GM10248 (cell line): ENCODE data around the gene EIF4G3.

Source experiments
- CTCF ChIA-PET: fragments of 300-600 bp; sonication (Branson Sonifier 250); formaldehyde crosslinking; extraction: SDS; loops from one replicate; lab custom pipeline; 2021; ENCODE audit warnings: antibody characterized with exemption; lab: Yijun Ruan, JAX
- POLR2A ChIA-PET: fragments of 350-650 bp; sonication (Branson Sonifier 250); formaldehyde crosslinking; extraction: SDS; loops from one replicate; lab custom pipeline; 2020; ENCODE audit warnings: antibody characterized with exemption; lab: Yijun Ruan, JAX
- DNase-seq: peaks from one replicate; pipeline ENCODE4 v3.0.0; 2012; ENCODE audit errors: extremely low spot score
- CTCF ChIP-seq: IDR thresholded peaks from 2 replicates; pipeline ENCODE4 v1.5.1; 2012; ENCODE audit warnings: mild to moderate bottlenecking, low read depth; ENCODE audit errors: extremely low read depth, missing control alignments, control extremely low read depth

EIF4G3 gene

DNA sequence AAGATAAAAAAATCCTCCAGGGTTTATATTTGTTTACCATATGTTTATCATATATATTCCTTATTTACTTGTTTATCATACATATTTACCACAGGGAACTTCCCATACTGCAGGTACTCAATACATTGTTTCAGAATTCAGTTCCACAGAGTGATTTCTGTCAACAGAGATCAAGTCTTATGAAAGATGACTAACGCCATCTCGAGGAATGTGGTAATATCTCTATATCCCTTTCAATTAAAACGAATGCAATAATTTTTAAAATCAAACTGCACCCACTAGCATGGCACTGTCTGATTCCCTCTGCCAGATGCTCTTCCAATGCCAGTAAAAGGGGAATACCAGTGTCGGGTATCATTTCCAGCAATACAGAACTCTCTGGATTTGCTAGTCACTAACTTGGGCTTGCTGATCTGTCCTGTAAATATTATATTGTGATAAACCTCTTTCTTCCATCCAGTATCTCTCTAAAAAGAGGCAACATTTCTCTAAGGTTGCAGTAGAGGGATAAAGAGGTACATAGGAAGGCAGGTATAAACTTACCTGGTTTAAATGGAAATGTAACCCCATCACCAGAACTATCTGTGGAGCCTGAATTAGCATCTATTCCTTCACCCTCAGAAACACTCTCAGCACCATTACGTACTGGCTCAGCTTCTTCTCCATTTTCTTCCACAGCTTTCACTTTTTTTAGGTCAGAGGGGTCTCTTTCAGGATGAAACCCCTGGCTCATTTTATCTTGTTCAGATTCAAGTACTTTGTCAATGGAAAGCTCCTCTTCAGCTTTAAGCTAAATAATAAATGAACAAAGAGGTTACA is 277.3 kb downstream of the EIF4G3 start:
- TF ChIP-seq CTCF: no peak
- CTCF ChIA-PET: interaction anchor here (0.9 kb wide), 1 partner anchor 14 kb away, joined by 3 read pairs; no protein-coding TSS in a partner anchor
- POLR2A ChIA-PET: interaction anchor here (0.5 kb wide), 1 partner anchor 1456 kb away, joined by 7 read pairs; no protein-coding TSS in a partner anchor
- no peak for DNase-seq

DNA sequence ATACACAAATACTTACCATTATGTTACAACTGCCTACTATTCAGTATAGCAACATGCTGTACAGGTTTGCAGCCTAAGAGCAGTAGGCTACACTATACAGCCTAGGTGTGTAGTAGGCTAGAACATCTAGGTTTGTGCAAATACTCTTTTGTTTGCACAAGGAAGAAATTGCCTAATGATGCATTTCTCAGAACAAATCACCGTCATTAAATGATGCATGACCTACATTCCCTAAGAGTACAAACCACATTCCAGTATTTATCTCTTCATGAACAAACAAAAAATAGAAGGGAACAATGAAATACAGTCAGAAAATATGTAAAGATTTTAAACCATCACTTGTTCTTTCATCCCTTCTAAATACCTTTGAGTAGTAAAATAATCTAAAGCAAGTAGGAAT is 279.9 kb downstream of the EIF4G3 start:
- CTCF ChIA-PET: interaction anchor here (0.9 kb wide), 1 partner anchor 51 kb away, joined by 3 read pairs; no protein-coding TSS in a partner anchor
- POLR2A ChIA-PET: no interaction called here
- TF ChIP-seq CTCF: no peak
- DNase-seq: no peak

DNA sequence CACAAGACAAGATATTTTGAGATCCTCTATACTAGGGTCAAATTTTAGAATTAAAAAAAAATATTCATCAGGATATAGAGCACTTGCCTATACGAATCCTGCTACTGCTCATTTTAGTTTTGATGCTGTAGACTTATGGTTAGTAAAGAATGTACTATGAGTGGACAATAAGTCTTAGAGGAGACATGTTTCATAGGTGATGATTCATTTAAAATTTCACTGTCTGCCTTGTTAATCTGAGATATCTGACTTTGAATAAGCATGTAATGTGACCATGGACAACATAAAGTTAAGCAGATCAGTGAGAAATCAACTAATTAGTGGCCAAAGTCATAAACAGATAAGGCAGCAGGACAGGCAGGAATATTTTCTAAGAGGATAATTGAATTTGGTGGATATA is 282.8 kb downstream of the EIF4G3 start:
- TF ChIP-seq CTCF: no peak
- no peak for DNase-seq
- ChIA-PET POLR2A (no interaction called here), CTCF (no interaction called here)

- ChIA-PET CTCF (interaction anchor here (1.0 kb wide), 1 partner anchor 12 kb away, joined by 3 read pairs; no protein-coding TSS in a partner anchor), POLR2A (no interaction called here)
- no peak for TF ChIP-seq CTCF
- no peak for DNase-seq
Measured at GRCh38 chr1:20891091-20891490, 285.6 kb downstream of the EIF4G3 start.

GRCh38 chr1:20887246-20887645 is 289.5 kb downstream of the EIF4G3 start:
- no peak for DNase-seq
- no peak for TF ChIP-seq CTCF
- CTCF ChIA-PET: interaction anchor here (1.1 to 2.5 kb wide), 2 partner anchors 16 to 100 kb away, joined by 3 to 5 read pairs; partner anchors contain the start of gene HP1BP3
- POLR2A ChIA-PET: no interaction called here

DNA sequence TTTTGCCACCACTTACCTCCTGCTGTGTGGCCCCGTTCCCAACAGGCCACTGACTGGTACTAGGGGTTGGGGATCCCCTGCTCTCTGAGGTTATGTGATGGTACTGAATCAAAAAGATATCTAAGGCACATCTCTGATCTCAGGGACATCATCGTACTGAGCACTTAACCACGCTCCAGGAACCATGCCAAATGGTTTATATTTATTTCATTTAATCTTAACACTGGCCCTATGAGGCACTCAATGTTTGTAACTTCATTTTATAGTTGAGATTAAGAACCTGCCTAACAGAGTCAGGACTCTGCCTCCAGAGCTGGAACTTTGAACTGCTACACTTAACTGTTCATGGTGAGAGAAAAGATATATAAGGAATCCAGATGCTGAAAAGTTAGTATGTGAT is 291.6 kb downstream of the EIF4G3 start:
- CTCF ChIA-PET: interaction anchor here (2.5 kb wide), 1 partner anchor 14 kb away, joined by 5 read pairs; no protein-coding TSS in a partner anchor
- POLR2A ChIA-PET: no interaction called here
- no peak for TF ChIP-seq CTCF
- DNase-seq: no peak
